ENCODE results near the gene APOM.

APOM gene

DNA sequence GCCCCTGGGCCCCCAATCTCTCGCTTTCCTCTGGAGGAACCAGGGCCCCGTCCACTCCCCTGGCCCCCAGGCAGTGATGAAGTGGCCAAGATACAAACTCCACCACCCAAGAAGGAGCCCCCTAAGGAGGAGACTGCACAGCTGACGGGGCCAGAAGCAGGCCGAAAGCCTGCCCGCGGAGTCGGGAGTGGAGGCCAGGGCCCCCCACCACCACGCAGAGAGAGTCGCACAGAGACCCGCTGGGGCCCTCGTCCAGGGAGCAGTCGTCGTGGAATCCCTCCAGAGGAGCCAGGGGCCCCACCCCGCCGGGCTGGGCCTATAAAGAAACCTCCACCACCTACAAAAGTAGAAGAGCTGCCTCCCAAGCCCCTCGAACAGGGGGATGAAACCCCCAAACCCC, 24.5 kb upstream of the APOM start:
- DNase-seq (ENCODE audit: low read depth, low spot score), result no peak

DNA sequence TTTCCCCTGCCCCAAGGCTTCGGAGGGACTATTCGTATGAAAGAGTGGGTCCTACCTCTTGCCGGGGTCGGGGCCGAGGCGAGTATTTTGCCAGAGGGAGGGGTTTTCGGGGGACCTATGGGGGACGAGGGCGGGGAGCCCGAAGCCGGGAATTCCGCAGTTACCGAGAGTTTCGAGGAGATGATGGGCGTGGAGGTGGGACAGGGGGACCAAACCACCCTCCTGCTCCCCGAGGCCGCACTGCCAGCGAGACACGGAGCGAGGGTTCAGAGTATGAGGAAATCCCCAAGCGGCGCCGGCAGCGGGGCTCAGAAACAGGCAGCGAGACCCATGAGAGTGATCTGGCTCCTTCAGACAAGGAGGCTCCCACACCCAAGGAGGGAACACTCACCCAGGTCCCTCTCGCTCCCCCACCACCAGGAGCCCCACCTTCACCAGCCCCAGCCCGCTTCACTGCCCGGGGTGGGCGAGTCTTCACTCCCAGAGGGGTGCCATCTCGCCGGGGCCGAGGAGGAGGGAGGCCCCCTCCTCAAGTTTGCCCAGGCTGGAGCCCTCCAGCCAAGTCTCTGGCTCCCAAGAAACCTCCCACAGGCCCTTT, 23.9 kb upstream of the APOM start:
- no peak for DNase-seq (ENCODE audit: low read depth, low spot score)

DNA sequence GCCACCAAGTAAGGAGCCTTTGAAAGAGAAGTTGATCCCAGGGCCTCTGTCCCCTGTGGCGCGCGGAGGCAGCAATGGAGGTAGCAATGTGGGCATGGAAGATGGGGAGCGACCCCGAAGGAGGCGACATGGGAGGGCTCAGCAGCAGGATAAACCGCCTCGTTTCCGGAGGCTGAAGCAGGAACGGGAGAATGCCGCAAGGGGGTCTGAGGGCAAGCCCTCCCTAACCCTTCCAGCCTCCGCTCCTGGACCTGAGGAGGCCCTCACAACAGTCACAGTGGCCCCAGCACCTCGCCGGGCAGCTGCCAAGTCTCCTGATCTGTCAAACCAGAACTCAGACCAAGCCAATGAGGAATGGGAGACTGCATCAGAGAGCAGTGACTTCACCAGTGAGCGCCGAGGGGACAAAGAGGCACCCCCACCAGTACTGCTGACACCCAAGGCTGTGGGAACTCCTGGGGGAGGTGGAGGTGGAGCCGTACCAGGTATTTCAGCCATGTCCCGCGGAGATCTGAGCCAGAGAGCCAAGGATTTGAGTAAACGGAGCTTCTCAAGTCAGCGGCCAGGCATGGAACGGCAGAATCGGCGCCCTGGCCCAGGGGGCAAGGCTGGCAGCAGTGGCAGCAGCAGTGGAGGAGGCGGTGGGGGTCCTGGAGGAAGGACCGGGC, 23.3 kb upstream of the APOM start:
- no peak for DNase-seq (ENCODE audit: low read depth, low spot score)

DNA sequence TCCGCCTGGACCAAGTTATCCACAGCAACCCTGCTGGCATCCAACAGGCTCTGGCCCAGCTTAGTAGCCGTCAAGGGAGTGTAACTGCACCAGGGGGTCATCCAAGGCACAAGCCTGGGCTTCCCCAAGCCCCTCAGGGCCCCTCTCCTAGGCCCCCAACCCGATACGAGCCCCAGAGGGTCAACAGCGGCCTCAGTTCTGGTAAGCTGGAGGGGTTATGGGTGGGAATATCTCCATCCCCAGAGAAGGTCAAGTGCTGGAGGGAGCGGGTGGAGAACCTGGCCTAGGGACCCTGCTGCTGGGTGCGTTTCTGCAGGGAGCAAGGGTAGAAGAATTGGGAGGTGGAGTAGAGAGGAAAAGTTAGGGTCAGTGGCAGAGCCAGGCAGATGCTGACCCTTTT, 22.2 kb upstream of the APOM start:
- no peak for DNase-seq (ENCODE audit: low read depth, low spot score)

DNA sequence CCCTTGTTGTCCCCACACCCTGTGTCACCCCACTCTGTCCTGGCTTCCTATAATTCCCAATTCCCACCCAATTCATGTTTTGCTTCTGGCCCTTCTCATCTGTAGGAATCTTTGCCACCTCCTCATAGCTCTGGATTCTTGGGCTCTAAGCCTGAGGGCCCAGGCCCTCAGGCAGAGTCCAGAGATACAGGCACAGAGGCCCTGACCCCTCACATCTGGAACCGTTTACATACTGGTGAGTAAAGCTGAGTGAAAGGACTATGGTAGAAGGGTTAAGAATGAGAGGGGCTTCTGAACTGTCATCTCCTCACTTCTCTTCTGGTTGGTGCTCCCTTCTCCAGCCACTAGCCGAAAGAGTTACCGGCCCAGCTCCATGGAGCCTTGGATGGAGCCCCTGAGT, 21.6 kb upstream of the APOM start:
- DNase-seq (ENCODE audit: low read depth, low spot score), result no peak

DNA sequence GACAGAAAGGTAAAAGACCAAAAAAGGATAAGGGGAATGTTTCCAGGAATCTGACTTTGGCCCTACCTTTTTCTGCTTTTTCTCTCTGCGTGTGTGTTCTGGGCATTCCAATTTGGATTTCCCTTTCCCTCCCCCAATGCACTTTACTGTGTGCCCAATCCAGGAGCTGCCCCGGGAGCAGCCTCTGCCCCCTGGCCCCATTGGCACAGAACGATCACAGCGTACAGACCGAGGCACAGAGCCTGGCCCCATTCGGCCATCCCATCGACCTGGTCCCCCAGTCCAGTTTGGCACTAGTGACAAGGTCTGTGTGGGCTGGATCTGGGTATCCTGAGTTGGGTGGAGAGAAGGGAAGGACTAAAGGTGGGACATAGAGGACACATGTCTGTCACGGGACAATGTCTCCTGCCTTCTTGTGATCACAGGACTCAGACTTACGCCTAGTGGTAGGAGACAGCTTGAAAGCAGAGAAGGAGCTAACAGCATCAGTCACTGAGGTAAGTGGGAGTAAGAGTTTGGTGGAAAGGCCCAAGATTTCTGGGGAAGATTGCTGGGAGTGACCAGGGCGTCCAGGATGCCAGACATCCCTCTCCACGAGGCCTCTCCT, 20.6 kb upstream of the APOM start:
- DNase-seq (ENCODE audit: low read depth, low spot score), result no peak

DNA sequence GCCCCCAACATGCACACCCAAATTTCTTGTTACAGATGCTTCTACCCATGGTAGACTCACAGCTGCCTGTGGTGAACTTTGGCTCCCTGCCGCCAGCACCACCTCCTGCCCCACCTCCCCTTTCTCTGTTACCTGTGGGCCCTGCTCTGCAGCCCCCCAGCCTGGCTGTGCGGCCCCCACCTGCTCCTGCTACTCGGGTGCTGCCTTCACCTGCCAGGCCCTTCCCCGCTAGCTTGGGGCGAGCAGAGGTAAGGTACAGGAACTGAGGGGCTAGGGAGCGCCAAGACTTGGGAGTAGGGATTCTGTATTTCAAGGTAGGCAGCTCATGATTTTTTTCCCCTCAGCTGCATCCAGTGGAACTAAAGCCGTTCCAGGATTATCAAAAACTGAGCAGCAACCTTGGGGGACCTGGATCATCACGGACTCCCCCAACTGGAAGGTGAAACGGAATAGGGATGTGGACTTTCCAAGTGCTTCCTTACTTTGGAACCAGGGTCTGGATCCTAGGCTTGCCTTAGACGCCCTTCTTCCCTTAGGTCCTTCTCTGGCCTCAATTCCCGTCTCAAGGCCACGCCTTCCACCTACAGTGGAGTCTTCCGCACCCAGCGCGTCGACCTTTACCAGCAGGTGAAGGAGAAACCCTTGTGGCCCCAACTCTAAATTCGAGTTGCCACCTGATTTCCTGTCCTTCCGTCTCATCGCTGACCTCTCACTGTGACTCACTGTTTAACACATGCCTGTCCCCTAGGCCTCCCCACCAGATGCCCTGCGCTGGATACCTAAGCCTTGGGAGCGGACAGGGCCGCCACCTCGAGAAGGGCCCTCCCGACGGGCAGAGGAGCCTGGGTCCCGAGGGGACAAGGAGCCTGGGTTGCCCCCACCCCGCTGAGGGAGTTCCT, 18.7 kb upstream of the APOM start:
- no peak for DNase-seq (ENCODE audit: low read depth, low spot score)

DNA sequence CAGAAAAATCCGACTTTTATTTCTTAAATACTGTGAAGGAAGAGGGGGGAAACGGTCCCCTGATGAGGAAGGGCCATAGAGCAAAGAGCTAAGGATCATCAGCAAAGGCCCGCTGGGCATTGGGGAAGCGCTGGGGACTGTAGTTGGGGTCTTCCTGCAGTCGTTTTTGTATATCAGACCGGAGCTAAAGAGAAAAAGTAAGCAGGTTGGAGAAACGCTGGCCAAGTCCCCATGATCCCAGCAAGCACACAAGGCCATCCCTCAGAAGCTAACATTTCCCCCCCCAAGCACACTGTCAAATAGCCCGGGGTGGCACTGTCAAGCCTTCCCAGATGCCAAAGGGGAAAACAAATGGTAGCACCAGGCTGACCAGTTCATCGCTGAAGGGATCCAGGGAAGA, 16.7 kb upstream of the APOM start:
- no peak for DNase-seq (ENCODE audit: low read depth, low spot score)

DNA sequence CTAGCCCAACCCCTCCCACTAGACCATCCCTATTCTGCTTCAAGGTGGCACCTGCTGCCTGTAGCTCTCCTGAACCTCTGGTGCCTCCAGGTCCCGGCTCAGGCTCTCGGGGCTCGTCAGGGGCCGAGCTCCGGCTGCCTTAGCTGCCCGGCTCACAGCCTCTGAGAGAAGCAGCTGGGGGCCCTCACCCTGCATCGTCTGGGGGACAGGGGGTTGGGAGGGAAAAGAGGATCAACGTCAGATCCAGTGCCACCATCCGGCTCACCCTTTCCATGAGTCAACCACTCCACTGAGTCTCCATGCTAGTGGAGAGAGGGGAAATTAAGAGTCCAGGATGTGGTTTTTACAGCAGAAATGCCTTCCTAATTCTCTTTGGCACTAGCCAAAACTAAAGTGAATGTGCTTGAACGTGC, 16.2 kb upstream of the APOM start:
- no peak for DNase-seq (ENCODE audit: low read depth, low spot score)

DNA sequence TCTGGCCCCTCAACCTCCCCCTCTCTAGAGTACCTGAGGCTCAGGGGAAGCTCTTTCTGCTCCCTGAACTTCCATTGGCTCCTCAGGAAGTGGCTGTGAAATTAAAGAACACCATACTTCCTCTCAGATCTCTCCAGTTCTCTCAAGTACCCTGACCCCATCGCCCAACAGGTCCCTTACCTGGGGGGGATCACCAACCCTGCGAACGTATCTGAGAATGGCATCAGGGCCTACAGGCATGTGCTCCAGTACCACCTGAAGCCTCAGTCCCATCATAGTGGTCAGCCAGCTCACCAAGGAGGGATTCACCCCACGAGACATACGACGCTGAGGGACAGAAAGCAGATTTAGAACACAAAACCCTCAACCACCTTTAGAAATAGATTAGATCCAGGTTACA, 15.1 kb upstream of the APOM start:
- no peak for DNase-seq (ENCODE audit: low read depth, low spot score)

DNA sequence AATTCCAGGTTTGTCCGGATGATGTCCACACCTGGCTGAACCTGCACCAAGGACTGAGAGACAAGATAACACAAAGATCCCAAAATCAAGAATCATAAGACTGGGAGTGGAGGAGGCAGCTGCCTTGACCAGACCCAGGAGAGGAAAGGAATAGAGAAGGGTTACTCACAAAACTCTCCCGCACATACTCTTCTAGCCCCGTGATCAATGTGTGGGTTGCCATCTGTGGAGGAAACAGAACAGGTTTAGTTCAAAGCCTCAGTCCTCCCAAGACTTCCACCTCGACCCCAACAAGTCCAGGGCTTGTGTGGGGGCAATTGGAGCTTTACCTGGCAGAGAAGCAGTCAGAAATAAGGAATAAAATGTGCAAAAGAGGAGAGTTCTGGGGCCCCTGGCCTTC, 14.3 kb upstream of the APOM start:
- no peak for DNase-seq (ENCODE audit: low read depth, low spot score)

DNA sequence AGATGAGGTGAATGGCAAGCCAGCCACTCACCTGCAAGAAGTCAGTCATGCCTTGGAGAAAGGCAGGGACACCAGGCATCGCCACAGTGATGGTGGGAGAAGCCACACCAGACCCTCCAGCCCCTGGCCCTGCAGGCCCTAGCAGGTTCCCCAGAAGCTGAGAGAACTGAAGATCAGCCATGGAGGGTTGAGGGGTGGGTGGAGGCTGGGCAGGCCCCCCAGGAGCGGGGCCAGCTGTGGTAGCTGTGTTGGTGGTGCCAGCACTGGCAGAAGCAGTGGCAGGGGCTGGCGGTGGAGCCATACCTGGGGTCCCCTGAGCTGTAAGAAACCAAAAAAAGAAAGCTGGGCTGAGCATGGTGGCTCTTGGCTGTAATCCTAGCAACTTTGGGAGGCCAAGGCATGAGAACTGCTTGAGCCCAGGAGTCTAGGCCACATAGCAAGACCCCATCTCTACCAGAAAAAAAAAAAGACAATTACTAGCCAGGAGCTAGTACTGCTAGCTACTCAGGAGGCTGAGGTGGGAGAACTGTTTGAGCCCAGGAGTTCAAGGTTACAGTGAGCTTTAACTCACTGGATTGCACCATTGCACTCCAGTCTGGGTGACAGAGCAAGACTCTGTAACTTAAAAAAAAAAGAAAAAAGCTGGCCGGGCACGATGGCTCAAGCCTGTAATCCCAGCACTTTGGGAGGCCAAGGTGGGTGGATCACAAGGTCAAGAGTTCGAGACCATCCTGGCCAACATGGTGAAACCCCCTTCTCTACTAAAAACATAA, 12.7 kb upstream of the APOM start:
- DNase-seq (ENCODE audit: low read depth, low spot score), result no peak

DNA sequence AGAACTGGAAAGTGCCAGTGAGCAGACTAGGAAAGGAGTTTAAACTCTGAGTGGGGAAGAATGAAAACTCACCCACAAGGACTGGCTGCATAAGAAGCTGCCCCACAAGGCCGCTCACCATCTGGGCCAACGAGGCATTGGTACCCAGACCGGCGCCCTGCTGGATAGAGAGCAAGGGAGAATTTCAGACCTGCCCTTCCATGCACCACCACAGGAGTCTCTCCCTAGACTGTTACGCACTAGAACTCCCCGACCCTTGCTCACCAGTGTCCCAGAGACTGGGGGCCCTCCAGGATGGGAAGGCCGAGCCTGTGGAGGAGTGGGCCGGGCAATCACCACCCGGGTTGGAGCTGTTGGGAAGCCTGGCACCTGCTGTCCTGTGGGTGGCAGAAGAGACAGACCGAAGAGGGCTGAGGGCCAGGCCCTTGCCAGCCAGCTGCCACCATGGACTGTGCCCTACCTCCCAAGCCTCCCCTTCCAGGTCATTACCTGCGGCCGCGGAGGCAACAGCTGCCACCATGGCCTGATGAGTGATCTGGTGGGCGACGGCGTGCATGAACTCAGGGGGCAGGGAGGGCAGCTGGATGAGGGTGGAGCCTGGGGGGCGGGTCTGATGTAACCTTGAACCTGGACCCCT, 11.8 kb upstream of the APOM start:
- no peak for DNase-seq (ENCODE audit: low read depth, low spot score)

DNA sequence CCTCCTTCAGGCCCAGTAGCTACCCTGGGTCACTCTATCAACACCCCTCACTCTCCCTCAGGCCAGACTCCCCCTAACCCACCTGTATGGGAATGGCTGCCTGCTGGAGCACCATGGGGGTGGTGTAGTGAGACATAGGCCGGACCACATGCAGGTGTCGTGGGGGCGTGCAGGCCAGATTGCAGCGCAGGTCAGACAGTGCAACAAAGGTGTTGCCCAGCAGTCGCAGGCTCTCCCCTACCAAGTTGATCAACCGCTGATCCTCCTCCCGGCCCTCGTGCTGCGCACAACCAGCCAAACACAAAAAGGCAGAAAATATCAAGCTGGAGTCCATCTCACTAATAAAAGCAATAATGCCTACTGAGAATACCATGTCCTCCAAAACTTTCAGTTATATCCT, 10.4 kb upstream of the APOM start:
- DNase-seq (ENCODE audit: low read depth, low spot score), result no peak

DNA sequence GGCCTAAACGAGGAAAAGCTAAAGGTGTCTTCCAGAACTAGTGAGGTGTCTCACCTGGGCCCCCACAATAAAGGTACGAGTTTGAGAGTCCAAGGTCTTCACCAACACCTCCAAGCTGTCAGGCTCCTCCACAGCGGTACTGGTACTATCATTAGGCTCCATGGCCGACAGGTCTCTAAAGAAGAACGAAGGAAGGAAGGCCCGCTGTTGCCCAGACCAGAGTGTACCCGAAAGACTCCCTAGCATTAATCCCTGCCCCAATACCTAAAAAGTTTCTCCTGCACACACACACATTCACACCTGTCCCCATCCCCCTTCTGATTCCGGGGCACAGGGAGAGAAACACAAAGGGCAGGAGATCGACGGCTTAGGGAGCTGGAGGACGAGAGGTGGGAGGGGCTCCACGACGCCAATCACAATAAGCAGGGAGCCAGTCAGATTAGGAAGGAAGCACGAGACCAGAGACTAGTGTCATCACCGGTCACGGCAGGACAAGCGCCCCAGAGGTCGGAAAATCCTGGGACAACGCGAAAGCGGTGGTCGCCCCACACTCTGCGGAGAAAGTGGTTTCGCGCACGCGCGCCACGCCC, 4.0 kb upstream of the APOM start:
- DNase-seq (ENCODE audit: low read depth, low spot score), result no peak

DNA sequence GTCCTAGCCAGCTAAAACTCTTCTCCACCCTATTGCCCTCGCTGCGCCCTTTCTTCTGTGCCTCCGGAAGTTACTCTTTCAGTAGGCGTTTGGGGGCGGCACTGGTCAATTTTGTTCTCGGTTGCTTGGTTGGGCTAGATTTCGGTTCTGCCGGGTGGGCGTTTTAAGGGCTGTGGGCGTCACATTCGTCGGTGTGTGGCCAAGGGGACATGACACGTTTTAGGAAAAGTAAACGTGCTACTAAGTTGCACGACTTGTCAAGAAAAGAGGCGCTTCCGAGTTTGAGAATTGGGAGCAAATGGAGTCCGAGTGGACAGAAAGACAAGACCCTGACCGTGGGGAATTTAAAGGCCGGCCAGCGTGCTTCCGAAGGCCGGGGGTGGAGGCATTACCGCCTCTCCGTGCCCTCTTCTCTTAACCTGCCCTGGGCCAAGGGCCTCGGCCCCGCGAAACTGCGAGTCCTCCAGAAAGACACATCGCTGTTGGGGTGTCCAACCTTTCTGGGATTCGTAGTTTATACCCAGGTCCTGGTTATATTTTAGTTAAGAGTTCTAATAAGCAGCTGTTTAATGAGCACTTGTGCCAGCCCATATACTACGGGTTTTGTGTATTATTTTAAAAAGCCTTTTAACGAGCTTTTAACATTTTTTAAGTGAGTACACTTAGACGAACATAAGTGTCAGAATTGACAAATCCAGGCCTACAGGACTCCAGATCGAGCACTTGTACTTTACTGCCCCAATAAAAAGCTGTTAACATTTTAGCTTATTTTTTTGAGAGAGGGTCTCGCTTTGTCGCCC, 2.6 kb upstream of the APOM start:
- DNase-seq (ENCODE audit: low read depth, low spot score), result no peak

DNA sequence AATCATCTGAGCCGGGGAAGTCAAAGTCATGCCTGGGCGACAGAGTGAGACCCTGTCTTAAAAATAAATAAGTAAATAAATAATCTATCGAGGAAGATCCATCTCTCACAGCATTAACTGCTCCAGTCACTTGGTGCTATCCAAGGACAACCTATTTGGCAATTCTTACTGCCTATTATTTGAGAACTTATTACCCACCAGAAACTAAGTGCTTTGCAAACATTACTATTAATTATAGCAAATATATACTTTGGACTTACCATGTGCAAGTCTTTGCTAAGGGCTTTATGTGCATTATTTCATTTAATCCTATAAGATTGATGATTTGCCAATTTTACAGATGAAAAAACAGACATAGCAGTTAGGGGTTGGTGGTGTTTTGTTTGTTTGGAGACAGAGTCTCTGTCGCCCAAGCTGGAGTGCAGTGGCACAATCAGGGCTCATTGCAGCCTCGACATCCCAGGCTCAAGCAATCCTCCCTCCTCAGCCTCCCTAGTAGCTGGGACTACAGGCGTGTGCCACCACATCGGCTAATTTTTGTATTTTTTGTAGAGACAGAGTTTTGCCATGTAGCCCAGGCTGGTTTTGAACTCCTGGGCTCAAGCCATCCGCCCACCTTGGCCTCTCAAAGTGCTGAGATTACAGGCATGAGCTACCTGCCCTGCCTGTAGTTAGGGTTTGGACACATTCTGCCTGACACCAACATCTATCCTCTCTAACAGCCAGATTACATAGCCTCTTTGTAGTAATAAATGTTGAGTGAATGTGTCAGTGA, 933 bp upstream of the APOM start:
- DNase-seq (ENCODE audit: low read depth, low spot score), result no peak

DNA sequence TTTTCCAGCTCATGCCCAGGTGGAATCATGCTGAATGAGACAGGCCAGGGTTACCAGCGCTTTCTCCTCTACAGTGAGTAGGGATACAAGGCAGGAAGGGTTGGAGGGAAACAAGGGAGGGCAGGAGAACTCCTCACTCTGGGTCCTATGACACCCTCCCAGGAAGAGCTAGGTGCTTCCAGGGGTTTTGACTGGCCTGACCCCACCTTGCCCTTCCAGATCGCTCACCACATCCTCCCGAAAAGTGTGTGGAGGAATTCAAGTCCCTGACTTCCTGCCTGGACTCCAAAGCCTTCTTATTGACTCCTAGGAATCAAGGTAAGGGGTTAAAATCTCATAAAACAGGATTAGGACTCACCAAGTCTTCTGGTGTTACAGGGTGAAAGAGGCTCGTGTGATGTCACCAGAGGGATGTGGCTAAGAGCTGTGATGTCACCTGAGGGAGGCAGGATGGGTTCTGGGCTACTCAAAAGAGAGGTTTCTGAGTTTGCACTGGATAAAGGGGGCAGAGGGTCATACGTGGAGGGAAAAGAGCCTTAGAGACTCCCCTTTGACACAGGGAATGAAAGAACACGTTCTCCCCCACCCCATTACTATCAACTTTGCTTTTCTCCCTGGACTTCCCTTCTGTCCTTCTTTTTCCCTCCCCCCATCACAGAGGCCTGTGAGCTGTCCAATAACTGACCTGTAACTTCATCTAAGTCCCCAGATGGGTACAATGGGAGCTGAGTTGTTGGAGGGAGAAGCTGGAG, 1.9 kb downstream of the APOM start:
- no peak for DNase-seq (ENCODE audit: low read depth, low spot score)

Data from activated CD4-positive, CD25-positive, alpha-beta regulatory T cell treated with anti-CD3 and anti-CD28 coated beads, Interleukin-2, amount 50 U/mL, for 16 hours (primary cell).